Upper lobe of right lung (tissue), 1 donor: ENCODE data around the gene SLX4IP. TPM values are rescaled to one million over a fixed set of nuclear protein-coding genes. Genes with fewer than 3 reads are reported as not detected.

Source experiments
- ATAC-seq: fragments of 200-7000 bp; cut with Tn5 transposase; one replicate; pipeline ENCODE4 v1.9.1; 2020; ENCODE audit warnings: mild to moderate bottlenecking, moderate library complexity
- DNase-seq: peaks from one replicate; pipeline ENCODE4 v3.0.0-alpha.2; 2020
- H3K27ac ChIP-seq: fragments of 200-600 bp; one replicate; pipeline ENCODE4 v1.8.0; 2022
- H3K27me3 ChIP-seq: fragments of 200-600 bp; one replicate; pipeline ENCODE4 v1.8.0; 2022; ENCODE audit warnings: mild to moderate bottlenecking
- H3K36me3 ChIP-seq: fragments of 200-600 bp; one replicate; pipeline ENCODE4 v1.8.0; 2022
- H3K4me1 ChIP-seq: fragments of 200-600 bp; one replicate; pipeline ENCODE4 v1.8.0; 2022
- H3K4me3 ChIP-seq: fragments of 200-600 bp; one replicate; pipeline ENCODE4 v1.8.0; 2022; ENCODE audit warnings: mild to moderate bottlenecking
- H3K9me3 ChIP-seq: fragments of 200-600 bp; one replicate; pipeline ENCODE4 v1.8.0; 2022
- intact Hi-C: fragments of 100-400 bp; cut with DNase I; formaldehyde crosslinking; loops from one replicate; pipeline ENCODE4 v1.11.0; 2022
- total RNA-seq: library from RNA; stranded (reverse); fragmentation: NEBNext Ultra II Directional; extraction: Animal tissue kit (Norgen Biotek cat#: 25700); gene quantifications from one replicate; pipeline ENCODE4 v1.2.1, GENCODE V29; 2021
- TF ChIP-seq, protein P1 (sequence below): fragments of 200-600 bp; IDR thresholded peaks from one replicate; pipeline ENCODE4 v1.8.0; 2022; ENCODE audit warnings: antibody characterized with exemption
- donor health status: DM: no; HTN: yes; CAD: no; lungs with severe emphysema.

SLX4IP gene
- total RNA-seq, 1 donor from 2014 or later: 5.4 TPM

DNA sequence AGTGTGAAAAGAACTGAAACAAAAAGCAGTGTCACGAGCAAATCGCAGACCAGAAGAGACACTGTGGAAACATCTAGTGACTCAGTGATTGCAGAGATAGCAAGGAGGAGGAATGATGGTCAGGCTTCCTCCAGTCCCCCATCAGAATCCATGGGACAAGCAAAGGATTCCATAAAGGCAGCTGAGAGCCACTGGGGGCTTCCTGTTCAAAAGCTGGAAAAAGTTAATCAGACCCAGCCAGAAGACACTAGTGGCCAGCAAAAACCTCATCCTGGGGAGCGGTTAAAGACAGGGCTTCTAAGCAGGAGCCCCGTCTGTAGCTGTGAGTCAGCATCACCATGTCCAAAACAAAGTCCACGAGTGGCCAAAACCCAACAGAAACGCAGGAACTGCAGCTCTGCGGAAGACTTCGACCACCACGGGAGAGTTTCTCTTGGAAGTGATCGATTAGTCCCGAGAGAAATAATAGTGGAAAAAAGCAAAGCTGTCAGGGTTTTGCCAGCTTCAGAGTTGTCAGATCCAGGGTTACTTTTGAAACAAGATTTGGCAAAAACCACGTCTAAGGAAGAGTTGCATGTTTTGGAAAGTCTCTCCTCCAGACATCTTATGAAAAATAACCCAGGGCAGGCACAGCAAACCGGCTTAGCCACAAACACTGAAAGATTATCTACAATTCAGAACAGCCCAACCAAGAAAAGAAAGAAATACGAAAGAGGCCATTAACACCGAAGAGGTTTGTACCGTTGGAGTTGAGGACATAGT, 187.7 kb downstream of the SLX4IP start:
- Histone ChIP-seq H3K36me3 (no peaks in the 10 kb centered on the region), H3K4me3 (peak overlapping the region; percentile 12), H3K4me1 (no peaks in the 10 kb centered on the region), H3K27me3 (no peaks in the 10 kb centered on the region), H3K9me3 (no peaks in the 10 kb centered on the region), H3K27ac (peak overlapping the region; percentile 20)
- TF ChIP-seq, protein P1, sequence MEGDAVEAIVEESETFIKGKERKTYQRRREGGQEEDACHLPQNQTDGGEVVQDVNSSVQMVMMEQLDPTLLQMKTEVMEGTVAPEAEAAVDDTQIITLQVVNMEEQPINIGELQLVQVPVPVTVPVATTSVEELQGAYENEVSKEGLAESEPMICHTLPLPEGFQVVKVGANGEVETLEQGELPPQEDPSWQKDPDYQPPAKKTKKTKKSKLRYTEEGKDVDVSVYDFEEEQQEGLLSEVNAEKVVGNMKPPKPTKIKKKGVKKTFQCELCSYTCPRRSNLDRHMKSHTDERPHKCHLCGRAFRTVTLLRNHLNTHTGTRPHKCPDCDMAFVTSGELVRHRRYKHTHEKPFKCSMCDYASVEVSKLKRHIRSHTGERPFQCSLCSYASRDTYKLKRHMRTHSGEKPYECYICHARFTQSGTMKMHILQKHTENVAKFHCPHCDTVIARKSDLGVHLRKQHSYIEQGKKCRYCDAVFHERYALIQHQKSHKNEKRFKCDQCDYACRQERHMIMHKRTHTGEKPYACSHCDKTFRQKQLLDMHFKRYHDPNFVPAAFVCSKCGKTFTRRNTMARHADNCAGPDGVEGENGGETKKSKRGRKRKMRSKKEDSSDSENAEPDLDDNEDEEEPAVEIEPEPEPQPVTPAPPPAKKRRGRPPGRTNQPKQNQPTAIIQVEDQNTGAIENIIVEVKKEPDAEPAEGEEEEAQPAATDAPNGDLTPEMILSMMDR: no peak
- intact Hi-C loops: no loop called here
- ATAC-seq: no peak
- no peak for DNase-seq

DNA sequence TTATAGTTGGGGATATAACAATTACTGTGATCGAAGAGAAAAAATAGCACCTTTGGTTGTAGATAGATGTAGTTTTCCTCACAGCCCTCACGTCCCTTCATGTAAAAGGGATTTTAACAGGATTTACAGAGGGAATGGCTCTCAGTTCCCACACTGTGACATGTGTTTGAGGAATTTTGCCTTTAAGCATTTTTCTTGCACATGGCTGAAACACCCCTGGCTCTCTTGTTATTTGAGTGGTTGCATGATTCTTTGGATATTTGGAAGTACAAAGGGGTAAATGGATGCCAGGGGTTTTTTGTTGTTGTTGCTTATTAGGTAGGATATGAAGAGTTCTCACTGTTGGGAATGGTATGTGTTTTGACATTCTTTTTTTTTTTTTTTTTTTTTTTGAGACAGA, 190.5 kb downstream of the SLX4IP start:
- Histone ChIP-seq H3K9me3 (no peaks in the 10 kb centered on the region), H3K27me3 (no peaks in the 10 kb centered on the region), H3K4me1 (no peaks in the 10 kb centered on the region), H3K4me3 (no peak overlapping the region), H3K27ac (no peak overlapping the region), H3K36me3 (no peaks in the 10 kb centered on the region)
- ATAC-seq (no peak), DNase-seq (no peak)
- TF ChIP-seq, protein P1: no peak
- intact Hi-C loops: no loop called here

DNA sequence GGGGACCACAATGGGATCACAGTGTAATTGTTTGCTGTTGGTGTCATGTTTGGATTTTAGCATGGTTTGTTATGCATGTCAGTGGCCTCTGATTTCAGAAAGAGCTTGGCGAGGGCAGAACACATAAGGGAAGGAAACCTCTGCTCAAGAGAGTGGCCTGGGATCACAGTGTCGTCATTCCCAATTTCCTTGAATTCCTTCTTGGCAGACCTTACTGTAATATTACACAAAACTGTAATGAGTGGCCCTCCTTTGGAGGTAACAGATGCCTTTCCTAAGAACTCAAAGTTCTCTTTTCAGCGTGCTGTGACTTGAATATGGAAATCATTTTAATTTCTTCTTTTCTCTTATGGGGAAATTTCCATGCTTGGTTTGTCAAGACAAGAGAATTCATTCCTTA, 191.8 kb downstream of the SLX4IP start:
- H3K9me3 ChIP-seq: no peaks in the 10 kb centered on the region
- intact Hi-C loops: no loop called here
- no peak overlapping the region for H3K27ac ChIP-seq
- no peak for ATAC-seq
- TF ChIP-seq, protein P1: no peak
- no peaks in the 10 kb centered on the region for H3K4me1 ChIP-seq
- no peak for DNase-seq
- no peaks in the 10 kb centered on the region for H3K27me3 ChIP-seq
- no peak overlapping the region for H3K4me3 ChIP-seq
- no peaks in the 10 kb centered on the region for H3K36me3 ChIP-seq

DNA sequence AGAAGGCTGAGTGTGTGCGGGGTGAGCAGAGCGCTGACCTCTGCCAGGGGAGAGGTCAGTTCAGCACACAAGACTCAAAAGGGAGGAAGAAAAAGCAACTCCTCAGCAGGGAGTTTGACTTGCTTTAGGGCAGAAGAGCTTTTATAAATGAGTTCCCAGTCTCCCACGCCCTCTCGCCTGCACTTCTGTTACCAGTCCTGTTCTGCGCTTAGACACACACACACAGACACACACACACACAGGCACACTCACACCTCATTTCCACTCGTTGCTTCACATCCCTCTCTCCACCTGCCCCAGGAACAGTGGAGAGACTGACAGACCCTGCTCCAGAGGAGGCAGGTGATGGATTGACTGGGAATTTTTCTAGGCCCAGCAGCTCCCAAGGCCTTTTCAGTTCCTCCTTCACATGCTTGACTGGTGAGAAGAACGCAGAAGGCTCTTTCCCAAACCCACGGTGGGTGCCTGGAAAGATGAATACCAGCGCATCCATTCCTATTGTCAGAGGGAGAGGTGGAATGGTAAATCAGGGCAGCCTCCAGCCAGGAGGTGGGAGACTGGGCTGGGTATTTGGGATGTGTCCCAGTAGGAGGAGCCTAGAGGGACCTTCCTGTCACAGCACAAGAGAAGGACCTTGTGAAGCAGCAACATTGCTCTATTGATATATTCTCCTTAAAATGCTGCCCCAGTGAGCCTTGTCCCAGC, 195.0 kb downstream of the SLX4IP start:
- H3K27ac ChIP-seq: no peak overlapping the region
- TF ChIP-seq, protein P1: no peak
- H3K36me3 ChIP-seq: no peaks in the 10 kb centered on the region
- no peak for ATAC-seq
- no peaks in the 10 kb centered on the region for H3K9me3 ChIP-seq
- intact Hi-C loops: no loop called here
- H3K4me1 ChIP-seq: no peaks in the 10 kb centered on the region
- no peak overlapping the region for H3K4me3 ChIP-seq
- no peaks in the 10 kb centered on the region for H3K27me3 ChIP-seq
- DNase-seq: no peak

DNA sequence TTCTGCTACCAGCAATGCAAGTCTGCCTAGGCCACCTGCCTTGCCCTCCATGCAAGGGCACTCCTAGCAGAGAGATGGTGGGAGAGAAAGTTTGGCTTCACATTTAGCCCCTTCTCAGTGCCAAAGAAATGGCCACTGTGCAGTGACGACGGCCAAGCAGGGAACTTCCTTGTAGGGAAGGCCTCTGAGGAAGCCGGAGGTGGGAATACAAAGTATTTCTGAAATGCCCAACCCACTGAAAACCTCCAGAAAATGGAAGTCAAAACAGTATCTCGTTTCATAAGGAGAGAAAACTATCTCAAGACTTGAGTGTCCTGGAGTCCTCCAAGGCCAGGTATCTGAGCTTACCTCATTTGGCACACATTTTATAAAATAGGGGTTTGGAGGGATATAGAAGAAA, 196.0 kb downstream of the SLX4IP start:
- no peaks in the 10 kb centered on the region for H3K9me3 ChIP-seq
- TF ChIP-seq, protein P1: no peak
- intact Hi-C loops: no loop called here
- DNase-seq (no peak), ATAC-seq (no peak)
- H3K27me3 ChIP-seq: no peaks in the 10 kb centered on the region
- H3K36me3 ChIP-seq: no peaks in the 10 kb centered on the region
- no peak overlapping the region for H3K27ac ChIP-seq
- H3K4me1 ChIP-seq: peaks cover 5% of the 10 kb centered on the region
- no peak overlapping the region for H3K4me3 ChIP-seq
